DLD1 (cell line): ENCODE measurements around the gene PTP4A2.
"Not testable (repeated sequence)": the region's sequence is repeated elsewhere in the genome, so short reads cannot be mapped to it uniquely, and the experiment has no call there.

Experiments
- in situ Hi-C: cut with HindIII; loops from 2 replicates; pipeline ENCODE4 v1.10.0; 2017; ENCODE audit warnings: low sequenced_read_pairs

Gene PTP4A2

GRCh38 chr1:31926252-31926651, 11.9 kb downstream of the PTP4A2 start:
- in situ Hi-C loops = no loop called here

- in situ Hi-C loops = not testable (repeated sequence)
These were observed 12.3 kb downstream of the PTP4A2 start for GRCh38 chr1:31925824-31926223.

- in situ Hi-C loops = no loop called here
These were observed 13.3 kb downstream of the PTP4A2 start for GRCh38 chr1:31924839-31925238.

GRCh38 chr1:31923901-31924535, 14.2 kb downstream of the PTP4A2 start:
- in situ Hi-C loops = no loop called here

GRCh38 chr1:31920956-31921355, 17.2 kb downstream of the PTP4A2 start:
- in situ Hi-C loops = no loop called here

- in situ Hi-C loops = no loop called here
These were observed 18.6 kb downstream of the PTP4A2 start for GRCh38 chr1:31919591-31919990.

GRCh38 chr1:31915438-31915837, 22.7 kb downstream of the PTP4A2 start:
- in situ Hi-C loops = no loop called here

- in situ Hi-C loops = no loop called here
These were observed 24.2 kb downstream of the PTP4A2 start for GRCh38 chr1:31913968-31914367.

GRCh38 chr1:31912839-31913239, 25.3 kb downstream of the PTP4A2 start:
- in situ Hi-C loops = no loop called here

GRCh38 chr1:31911994-31912780, 26.0 kb downstream of the PTP4A2 start:
- in situ Hi-C loops = no loop called here

- in situ Hi-C loops = no loop called here
These were observed 27.2 kb downstream of the PTP4A2 start for GRCh38 chr1:31910933-31911332.

- in situ Hi-C loops = no loop called here
These were observed 28.5 kb downstream of the PTP4A2 start for GRCh38 chr1:31909691-31910090.

GRCh38 chr1:31906557-31906956, 31.6 kb downstream of the PTP4A2 start:
- in situ Hi-C loops = no loop called here

- in situ Hi-C loops = no loop called here
These were observed 32.5 kb downstream of the PTP4A2 start for GRCh38 chr1:31905681-31906080.

GRCh38 chr1:31905093-31905509, 33.1 kb downstream of the PTP4A2 start:
- in situ Hi-C loops = no loop called here

GRCh38 chr1:31904339-31905092, 33.7 kb downstream of the PTP4A2 start:
- in situ Hi-C loops = no loop called here

- in situ Hi-C loops = no loop called here
These were observed 35.7 kb downstream of the PTP4A2 start for GRCh38 chr1:31902510-31902860.

- in situ Hi-C loops = no loop called here
These were observed 36.2 kb downstream of the PTP4A2 start for GRCh38 chr1:31901838-31902509.

- in situ Hi-C loops = no loop called here
These were observed 37.4 kb downstream of the PTP4A2 start for GRCh38 chr1:31900790-31901189.

- in situ Hi-C loops = no loop called here
These were observed 40.6 kb downstream of the PTP4A2 start for GRCh38 chr1:31897526-31898100.
